GM10266 (cell line): ENCODE results near the gene METTL5.

Source experiments
- DNase-seq: peaks from one replicate; pipeline ENCODE4 v3.0.0; 2012; ENCODE audit errors: extremely low spot score
- CTCF ChIP-seq: IDR thresholded peaks from 2 replicates; pipeline ENCODE4 v1.5.1; 2012; ENCODE audit warnings: mild to moderate bottlenecking, low read depth; ENCODE audit not compliant: control insufficient read depth, insufficient read depth; ENCODE audit errors: missing control alignments

The METTL5 gene

GRCh38 chr2:169840747-169841142 is 16.0 kb upstream of the METTL5 start:
- DNase-seq = no peak
- no peak for TF ChIP-seq CTCF

- TF ChIP-seq CTCF = no peak
- DNase-seq = no peak
Observed at GRCh38 chr2:169839954-169840746, 15.4 kb upstream of the METTL5 start.

- TF ChIP-seq CTCF = no peak
- no peak for DNase-seq
Observed at GRCh38 chr2:169838743-169839489, 14.2 kb upstream of the METTL5 start.

- TF ChIP-seq CTCF = no peak
- no peak for DNase-seq
Observed at GRCh38 chr2:169834401-169834800, 9.7 kb upstream of the METTL5 start.

GRCh38 chr2:169828141-169828811 is 3.6 kb upstream of the METTL5 start:
- peak; percentile 77 for DNase-seq
- TF ChIP-seq CTCF = no peak

- DNase-seq = peak; percentile 99
- TF ChIP-seq CTCF = no peak
Observed at GRCh38 chr2:169827272-169828140, 2.8 kb upstream of the METTL5 start, which contains the start of gene UBR3. Gene UBR3 (plus strand): TSS chr2:169827454. CDS start chr2:169827508, 54 bp downstream.
